ENCODE measurements around the gene CSRP1.

CSRP1 gene

DNA sequence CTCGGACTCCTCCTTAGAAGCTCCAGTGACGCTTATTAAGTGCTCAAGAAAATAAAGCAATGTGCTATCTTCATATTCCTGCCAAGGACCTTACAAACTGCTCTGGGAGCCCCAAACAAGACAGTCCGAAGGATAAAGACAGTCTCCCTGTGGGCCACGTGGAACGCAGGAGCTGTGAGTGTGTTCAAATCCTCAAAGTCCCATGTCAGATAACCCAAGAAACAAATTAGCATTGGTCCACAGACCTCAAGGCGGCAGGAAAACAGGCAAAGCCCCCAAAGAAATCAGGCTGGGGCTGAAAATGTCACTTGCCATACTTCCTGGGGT, 29.0 kb upstream of the CSRP1 start:
- Histone ChIP-seq H3K27ac (peak overlapping the region; percentile 56), H3K36me3 (replicated peaks) (no peaks in the 10 kb centered on the region), H3K27me3 (replicated peaks) (no peaks in the 10 kb centered on the region), H3K4me3 (ENCODE audit: low read depth, low read length) (no peak overlapping the region)
- in situ Hi-C loops (cut with HindIII; ENCODE audit: low pct_ligation_motif_present, low sequenced_read_pairs): no loop called here
- no peak for DNase-seq
- TF ChIP-seq, protein P1, sequence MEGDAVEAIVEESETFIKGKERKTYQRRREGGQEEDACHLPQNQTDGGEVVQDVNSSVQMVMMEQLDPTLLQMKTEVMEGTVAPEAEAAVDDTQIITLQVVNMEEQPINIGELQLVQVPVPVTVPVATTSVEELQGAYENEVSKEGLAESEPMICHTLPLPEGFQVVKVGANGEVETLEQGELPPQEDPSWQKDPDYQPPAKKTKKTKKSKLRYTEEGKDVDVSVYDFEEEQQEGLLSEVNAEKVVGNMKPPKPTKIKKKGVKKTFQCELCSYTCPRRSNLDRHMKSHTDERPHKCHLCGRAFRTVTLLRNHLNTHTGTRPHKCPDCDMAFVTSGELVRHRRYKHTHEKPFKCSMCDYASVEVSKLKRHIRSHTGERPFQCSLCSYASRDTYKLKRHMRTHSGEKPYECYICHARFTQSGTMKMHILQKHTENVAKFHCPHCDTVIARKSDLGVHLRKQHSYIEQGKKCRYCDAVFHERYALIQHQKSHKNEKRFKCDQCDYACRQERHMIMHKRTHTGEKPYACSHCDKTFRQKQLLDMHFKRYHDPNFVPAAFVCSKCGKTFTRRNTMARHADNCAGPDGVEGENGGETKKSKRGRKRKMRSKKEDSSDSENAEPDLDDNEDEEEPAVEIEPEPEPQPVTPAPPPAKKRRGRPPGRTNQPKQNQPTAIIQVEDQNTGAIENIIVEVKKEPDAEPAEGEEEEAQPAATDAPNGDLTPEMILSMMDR (IDR thresholded peaks at IDR 0.05; ENCODE audit: low read depth, low read length, missing control alignments): no peak

DNA sequence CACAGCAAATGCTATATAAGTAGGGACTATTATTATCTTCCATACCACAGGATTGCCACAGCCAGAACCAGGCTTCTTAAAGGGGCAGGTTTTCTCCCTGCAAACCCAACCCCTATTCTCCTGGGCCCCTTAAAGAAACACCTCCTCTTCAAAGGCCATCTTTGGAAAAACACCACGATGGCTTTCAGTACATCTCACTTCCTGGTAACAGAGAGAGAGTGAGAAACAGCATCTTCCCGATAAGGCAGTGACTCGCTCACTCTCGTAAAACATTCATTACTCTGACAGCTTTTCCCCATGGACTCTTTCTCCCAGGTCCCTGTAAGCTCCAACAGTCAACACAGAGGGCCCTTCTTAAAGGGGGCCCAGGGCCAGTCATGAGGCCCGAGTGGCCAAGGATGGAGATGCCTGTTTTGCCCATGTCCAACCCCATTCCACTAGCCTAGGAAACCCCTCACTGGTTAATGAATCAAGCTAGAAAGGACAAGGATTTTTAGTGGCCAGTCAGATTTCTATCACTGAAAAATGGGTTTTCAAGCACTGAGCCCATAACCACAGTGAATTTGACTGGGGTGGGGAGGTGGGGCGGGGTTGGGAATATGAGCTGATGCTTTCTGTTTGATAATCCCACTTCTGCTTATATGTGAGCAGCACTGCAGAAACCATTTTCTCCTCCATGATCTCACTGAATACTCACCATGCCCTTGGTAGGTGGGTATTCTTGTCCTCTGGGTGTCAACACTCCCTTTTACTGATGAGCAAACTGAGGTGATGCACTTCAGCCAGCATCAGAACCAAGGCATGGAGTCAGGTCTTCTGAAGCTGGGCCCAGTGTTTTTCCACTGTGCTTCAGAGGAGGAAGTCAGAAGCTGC, 28.4 kb upstream of the CSRP1 start:
- in situ Hi-C loops (cut with HindIII; ENCODE audit: low pct_ligation_motif_present, low sequenced_read_pairs): no loop called here
- no peaks in the 10 kb centered on the region for H3K27me3 ChIP-seq (replicated peaks)
- H3K27ac ChIP-seq: peak overlapping the region; percentile 56
- DNase-seq: no peak
- TF ChIP-seq, protein P1 (IDR thresholded peaks at IDR 0.05; ENCODE audit: low read depth, low read length, missing control alignments): no peak
- H3K4me3 ChIP-seq (ENCODE audit: low read depth, low read length): no peak overlapping the region
- H3K36me3 ChIP-seq (replicated peaks): no peaks in the 10 kb centered on the region

DNA sequence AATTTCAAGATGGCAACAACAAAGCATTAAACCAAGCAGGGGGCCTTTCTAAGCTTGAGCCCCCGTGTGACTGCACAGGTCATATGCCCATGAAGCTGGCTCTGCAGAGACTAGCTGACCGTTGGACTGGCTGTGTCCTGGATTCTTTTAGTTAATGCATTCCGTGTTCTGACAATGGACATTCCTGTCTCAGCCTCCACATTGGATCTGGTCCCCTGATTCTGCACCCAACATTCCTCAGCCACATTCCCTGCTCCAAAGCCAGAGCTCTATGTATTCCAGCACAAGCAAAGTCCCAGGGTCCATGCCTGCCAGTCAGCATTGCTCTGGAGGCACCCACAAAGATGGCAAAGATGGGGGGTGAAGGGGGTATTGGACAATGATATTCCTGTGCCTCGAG, 26.9 kb upstream of the CSRP1 start:
- in situ Hi-C loops (cut with HindIII; ENCODE audit: low pct_ligation_motif_present, low sequenced_read_pairs): no loop called here

DNA sequence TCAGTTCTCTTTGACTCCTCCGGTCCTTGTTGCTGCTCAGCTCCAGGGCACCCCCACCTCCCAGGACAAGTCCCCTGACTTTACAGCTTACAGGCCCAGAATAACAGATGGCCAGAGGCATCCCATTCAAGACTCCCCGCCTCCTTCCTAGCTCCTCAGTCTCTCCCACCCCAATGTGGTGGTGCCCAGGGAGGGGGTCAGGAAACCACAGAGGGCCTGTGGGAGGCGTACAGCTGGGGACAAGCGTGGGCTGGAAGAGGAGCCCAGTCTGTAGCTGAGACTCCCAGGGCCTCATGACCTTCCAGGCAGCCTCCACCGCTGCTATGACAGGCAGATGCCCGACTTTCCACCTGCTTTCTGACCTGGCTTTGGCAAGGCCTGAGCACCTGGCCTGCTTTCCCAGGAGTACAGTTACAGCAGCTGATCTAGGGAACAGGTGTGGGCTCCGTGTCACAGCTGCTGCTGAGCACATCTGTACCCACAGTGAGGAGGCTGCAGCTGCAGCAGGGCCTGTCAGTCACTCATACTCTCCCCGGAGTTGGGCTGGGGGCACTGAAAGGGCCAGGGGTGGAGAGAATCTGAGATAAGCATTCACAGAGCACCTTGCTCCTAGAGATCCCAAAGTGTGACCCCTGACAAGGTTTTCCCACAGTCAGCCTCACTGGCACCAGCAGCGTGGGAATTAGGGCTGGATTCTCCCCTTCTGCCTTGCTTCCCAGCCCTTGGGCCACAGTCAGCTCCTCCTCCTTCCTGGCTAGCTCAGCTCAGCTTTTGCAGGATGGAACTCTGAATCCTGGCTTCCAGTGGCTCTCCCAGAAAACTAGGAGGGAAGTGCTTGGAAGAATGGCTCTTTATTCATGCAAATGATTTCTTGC, 24.9 kb upstream of the CSRP1 start:
- in situ Hi-C loops (cut with HindIII; ENCODE audit: low pct_ligation_motif_present, low sequenced_read_pairs): no loop called here
- no peaks in the 10 kb centered on the region for H3K27me3 ChIP-seq (replicated peaks)
- no peak for DNase-seq
- TF ChIP-seq, protein P1 (IDR thresholded peaks at IDR 0.05; ENCODE audit: low read depth, low read length, missing control alignments): no peak
- H3K27ac ChIP-seq: no peak overlapping the region
- no peak overlapping the region for H3K4me3 ChIP-seq (ENCODE audit: low read depth, low read length)
- no peaks in the 10 kb centered on the region for H3K36me3 ChIP-seq (replicated peaks)

More for the DNA sequence above, 26.9 kb upstream of the CSRP1 start:
- no peak for DNase-seq
- Histone ChIP-seq H3K36me3 (replicated peaks) (no peaks in the 10 kb centered on the region), H3K4me3 (ENCODE audit: low read depth, low read length) (no peak overlapping the region), H3K27ac (no peak overlapping the region), H3K27me3 (replicated peaks) (no peaks in the 10 kb centered on the region)
- TF ChIP-seq, protein P1 (IDR thresholded peaks at IDR 0.05; ENCODE audit: low read depth, low read length, missing control alignments): no peak

DNA sequence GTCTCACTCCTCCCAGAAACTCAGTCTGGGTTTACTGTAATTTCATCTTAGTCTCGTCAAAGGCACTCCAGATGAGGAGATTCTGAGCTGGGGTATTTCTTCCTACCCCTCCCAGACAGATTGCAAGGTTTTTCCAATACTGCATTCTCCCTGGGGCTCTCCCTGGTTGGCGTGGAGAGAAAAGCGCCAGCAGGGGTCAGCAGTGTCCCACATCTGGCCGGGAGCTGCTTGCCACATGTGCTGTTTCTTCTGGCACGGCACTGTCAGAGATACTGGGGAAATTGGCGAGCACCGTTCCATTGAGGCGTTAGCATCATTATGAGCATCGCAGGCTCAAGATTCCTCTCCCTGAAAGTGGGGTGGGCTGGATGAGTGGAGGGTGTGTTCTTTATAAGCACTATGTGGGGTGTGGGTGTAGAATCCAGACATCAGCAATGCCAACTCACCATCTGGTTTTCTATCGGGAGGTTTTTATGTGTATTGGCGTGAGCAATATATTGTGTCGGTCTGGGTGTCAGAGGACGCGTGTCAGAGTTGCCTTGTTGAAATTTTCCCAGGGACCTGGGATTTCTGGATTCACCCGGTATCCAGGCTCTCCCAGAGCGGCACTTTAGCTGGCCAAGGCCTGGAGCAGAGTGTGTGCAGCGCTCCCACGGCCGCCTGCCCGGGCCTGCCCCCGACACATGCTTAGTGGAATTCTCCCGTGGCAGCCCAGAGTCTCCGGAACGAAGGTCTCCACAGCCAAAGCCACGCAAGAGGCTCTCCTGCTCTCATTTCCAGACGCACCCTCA, 24.0 kb upstream of the CSRP1 start:
- no peak overlapping the region for H3K27ac ChIP-seq
- in situ Hi-C loops (cut with HindIII; ENCODE audit: low pct_ligation_motif_present, low sequenced_read_pairs): no loop called here

More for the DNA sequence above, 24.0 kb upstream of the CSRP1 start:
- Histone ChIP-seq H3K27me3 (replicated peaks) (no peaks in the 10 kb centered on the region), H3K36me3 (replicated peaks) (no peaks in the 10 kb centered on the region), H3K4me3 (ENCODE audit: low read depth, low read length) (no peak overlapping the region)
- TF ChIP-seq, protein P1 (IDR thresholded peaks at IDR 0.05; ENCODE audit: low read depth, low read length, missing control alignments): peak; percentile 94
- peak; percentile 81 for DNase-seq
